AG09309 (cell line): Measurements from ENCODE around the gene CDK13.

Experiments used
- DNase-seq: peaks from one replicate; pipeline ENCODE4 v3.0.0-alpha.2; 2010; ENCODE audit warnings: low read depth
- H3K4me3 ChIP-seq: 2 replicates; pipeline ENCODE4 v1.5.1; 2011; ENCODE audit warnings: mild to moderate bottlenecking, low read depth, low read length, moderate library complexity; ENCODE audit not compliant: control insufficient read depth
- CTCF ChIP-seq: IDR thresholded peaks from 2 replicates; pipeline ENCODE4 v1.5.1; 2011; ENCODE audit warnings: mild to moderate bottlenecking, low read depth, low read length, inconsistent platforms; ENCODE audit not compliant: insufficient read depth, control insufficient read depth; ENCODE audit errors: missing control alignments

The CDK13 gene

GRCh38 chr7:39948375-39948955 is 1.6 kb upstream of the CDK13 start:
- no peak for TF ChIP-seq CTCF
- no peak for DNase-seq
- H3K4me3 ChIP-seq: peak overlapping the region; percentile 71

GRCh38 chr7:39948956-39949928 is 814 bp upstream of the CDK13 start:
- TF ChIP-seq CTCF: no peak
- DNase-seq: peak; percentile 99
- peak overlapping the region; percentile 96 for H3K4me3 ChIP-seq

GRCh38 chr7:39950473-39951225 is 593 bp downstream of the CDK13 start:
- DNase-seq: no peak
- no peak for TF ChIP-seq CTCF
- peak overlapping the region; percentile 96 for H3K4me3 ChIP-seq

GRCh38 chr7:39951226-39952194 is 1.5 kb downstream of the CDK13 start:
- DNase-seq: no peak
- TF ChIP-seq CTCF: peak; percentile 40

GRCh38 chr7:39952374-39952773 is 2.3 kb downstream of the CDK13 start:
- H3K4me3 ChIP-seq: peak overlapping the region; percentile 96
- no peak for DNase-seq
- TF ChIP-seq CTCF: no peak

More at GRCh38 chr7:39951226-39952194, 1.5 kb downstream of the CDK13 start:
- peak overlapping the region; percentile 96 for H3K4me3 ChIP-seq

GRCh38 chr7:39952803-39953202 is 2.7 kb downstream of the CDK13 start:
- peak overlapping the region; percentile 96 for H3K4me3 ChIP-seq
- DNase-seq: no peak
- no peak for TF ChIP-seq CTCF
